GM12891 (cell line): ENCODE measurements around the gene CABCOCO1. TPM values are rescaled to one million over a fixed set of nuclear protein-coding genes. Genes with fewer than 3 reads are reported as not detected.

Source experiments
- DNase-seq: peaks from one replicate; pipeline ENCODE4 v3.0.0; 2011; ENCODE audit warnings: low spot score; ENCODE audit not compliant: insufficient read length
- FAIRE-seq: peaks from 2 replicates; lab custom pipeline; 2011; peaks lifted over from hg19 to GRCh38; lab: Jason Lieb, UNC
- PAX5 ChIP-seq: IDR thresholded peaks from 2 replicates; pipeline ENCODE4 v1.6.1; 2011; ENCODE audit warnings: low read length, moderate library complexity, mild to moderate bottlenecking; ENCODE audit not compliant: insufficient read depth, severe bottlenecking
- POLR2A ChIP-seq: IDR thresholded peaks from 2 replicates; pipeline ENCODE4 v1.6.1; 2011; ENCODE audit warnings: low read depth, low read length, control low read depth
- POLR2AphosphoS5 ChIP-seq: IDR thresholded peaks from 2 replicates; pipeline ENCODE4 v1.6.1; 2011; ENCODE audit warnings: low read depth, low read length, control low read depth
- POU2F2 ChIP-seq: IDR thresholded peaks from 2 replicates; pipeline ENCODE4 v1.6.1; 2011; ENCODE audit warnings: low read depth, mild to moderate bottlenecking, control low read depth, low read length, moderate library complexity
- SPI1 ChIP-seq: IDR thresholded peaks from 2 replicates; pipeline ENCODE4 v1.6.1; 2011; ENCODE audit warnings: low read depth, low read length, control low read depth
- TAF1 ChIP-seq: IDR thresholded peaks from 2 replicates; pipeline ENCODE4 v1.6.1; 2011; ENCODE audit warnings: low read depth, low read length, control low read depth
- polyA plus RNA-seq: library from polyadenylated mRNA; unstranded; fragments of >200 nt; gene quantifications from one replicate; pipeline ENCODE4 v1.2.1, GENCODE V29; 2012; ENCODE audit warnings: low read depth, missing spikeins, inconsistent platforms; ENCODE audit not compliant: missing spikeins

The CABCOCO1 gene, protein sequence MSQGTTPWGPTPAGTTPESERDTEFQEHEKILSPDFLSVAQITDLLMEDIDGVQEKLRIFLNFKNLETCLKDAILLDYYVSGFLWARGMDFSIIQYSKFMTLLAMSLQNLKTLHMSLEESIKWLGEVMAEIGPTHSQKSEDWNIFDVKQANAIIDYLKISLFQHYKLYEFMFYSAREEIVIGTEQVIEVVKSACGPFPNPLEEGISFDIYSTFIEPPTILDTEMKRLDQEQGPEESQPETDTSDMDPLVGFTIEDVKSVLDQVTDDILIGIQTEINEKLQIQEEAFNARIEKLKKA
- not detected for polyA plus RNA-seq

DNA sequence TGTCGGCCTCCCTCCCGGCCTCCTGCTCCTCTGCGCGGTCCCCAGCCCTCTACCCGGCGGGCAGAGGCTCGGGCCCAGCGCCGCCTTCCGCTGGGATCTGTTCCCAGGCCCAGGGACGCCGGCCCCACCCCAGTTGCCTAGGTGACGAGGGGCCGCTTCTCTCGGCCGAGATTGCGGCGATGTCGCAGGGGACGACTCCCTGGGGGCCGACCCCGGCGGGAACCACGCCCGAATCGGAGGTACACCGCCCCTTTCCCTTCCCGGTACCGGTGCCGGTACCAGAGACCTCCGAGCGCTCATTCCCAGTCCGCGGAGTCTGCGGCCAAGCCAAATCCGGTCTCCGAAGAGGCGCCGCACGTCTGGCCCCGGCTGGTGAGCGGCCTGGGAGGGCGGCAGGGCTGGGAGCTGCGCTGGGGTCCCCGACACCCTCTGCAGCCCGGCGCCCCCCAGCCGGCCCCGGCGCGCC is at the start of gene CABCOCO1:
Gene CABCOCO1, plus strand, starts transcription at position 136 of the 466 bp plus-strand sequence. Its CDS starts 44 bp downstream, at position 180.
- TF ChIP-seq POU2F2 (no peak), POLR2A (no peak), POLR2AphosphoS5 (no peak), SPI1 (no peak), PAX5 (no peak), TAF1 (no peak)
- DNase-seq (no peak), FAIRE-seq (no peak)

DNA sequence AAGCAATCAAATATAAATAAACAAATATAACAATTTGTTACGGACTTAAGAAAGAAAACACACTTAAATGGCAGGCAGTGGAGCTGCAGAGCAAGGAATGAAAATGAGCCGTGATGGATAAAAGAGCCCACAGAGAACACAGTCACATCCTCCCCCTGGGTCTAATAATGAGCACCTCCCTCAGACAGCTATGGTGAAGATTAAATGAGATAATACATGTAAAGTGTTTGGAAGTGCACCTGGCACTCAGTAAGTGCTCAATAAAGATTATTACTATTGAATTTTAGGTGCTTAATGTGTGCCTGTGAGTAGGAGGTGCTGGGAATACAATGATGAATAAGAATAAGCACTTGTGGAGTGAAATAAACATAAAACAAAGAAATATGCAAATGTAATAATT is 49.1 kb upstream of the CABCOCO1 start:
- DNase-seq, result no peak
- no peak for FAIRE-seq

DNA sequence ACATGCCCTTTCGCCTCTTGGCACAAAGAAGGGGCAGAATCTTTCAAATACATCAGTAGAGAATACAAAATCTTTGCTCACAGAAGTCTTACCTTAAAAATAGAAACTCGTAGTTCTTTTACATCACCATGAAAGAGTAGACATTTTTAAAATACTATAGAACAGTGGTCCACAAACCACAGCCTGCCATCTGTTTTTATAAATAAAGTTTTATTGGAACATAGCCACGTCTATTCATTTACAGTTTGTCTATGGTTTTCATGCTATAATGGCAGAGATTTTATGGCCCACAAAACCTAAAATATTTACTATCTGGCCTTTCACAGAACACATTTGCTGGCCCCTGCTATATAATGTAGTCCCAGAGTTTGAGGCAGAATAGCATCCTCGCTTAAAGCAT is 46.1 kb upstream of the CABCOCO1 start:
- FAIRE-seq, result no peak
- no peak for DNase-seq
- no peak for TF ChIP-seq PAX5
- no peak for TF ChIP-seq SPI1
- TF ChIP-seq POU2F2, result no peak
- no peak for TF ChIP-seq TAF1
- TF ChIP-seq POLR2A, result no peak
- TF ChIP-seq POLR2AphosphoS5, result no peak

More for the DNA sequence above, 49.1 kb upstream of the CABCOCO1 start:
- no peak for TF ChIP-seq POLR2AphosphoS5
- TF ChIP-seq PAX5, result no peak
- no peak for TF ChIP-seq POU2F2
- TF ChIP-seq SPI1, result no peak
- no peak for TF ChIP-seq POLR2A
- TF ChIP-seq TAF1, result no peak

DNA sequence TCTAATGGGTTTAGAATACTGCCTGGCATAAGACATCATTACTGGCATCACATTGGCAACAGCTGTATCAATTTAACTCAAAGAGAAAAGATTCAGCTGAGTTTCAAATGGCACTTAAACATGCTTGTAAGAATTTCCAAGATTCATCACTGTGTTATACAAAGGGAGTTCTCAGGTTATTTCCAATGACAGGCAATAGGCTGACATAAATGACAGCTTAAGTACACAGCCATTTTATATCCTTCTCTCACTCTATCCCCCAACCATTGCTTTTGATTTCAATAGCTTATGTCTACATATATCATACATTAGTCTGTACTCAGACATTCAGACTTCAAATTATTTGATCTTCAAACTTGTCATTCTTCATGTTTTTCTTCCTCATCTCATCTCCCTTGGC is 45.5 kb upstream of the CABCOCO1 start:
- FAIRE-seq (no peak), DNase-seq (no peak)
- TF ChIP-seq PAX5 (no peak), POLR2AphosphoS5 (no peak), POU2F2 (no peak), TAF1 (no peak), SPI1 (no peak), POLR2A (no peak)

DNA sequence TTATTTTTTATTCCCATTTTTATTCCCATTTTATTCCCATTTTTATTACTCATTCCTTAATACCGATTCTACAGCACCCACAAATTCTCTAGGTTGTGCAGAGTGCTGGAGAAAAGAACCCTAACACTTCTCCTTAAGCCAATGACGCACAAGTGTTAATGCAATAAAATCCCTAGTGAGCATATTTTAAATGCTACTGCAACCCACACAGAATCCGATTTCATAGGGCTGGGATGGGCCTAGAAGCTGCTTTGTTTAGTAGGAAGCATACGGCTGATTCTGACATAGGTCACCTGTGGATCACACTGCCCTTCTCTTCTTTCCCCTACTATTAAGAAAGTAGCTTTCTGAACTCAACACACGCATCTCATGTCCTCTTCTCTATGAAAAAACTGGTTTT is 45.1 kb upstream of the CABCOCO1 start:
- FAIRE-seq (no peak), DNase-seq (no peak)
- no peak for TF ChIP-seq PAX5
- TF ChIP-seq POLR2AphosphoS5, result no peak
- TF ChIP-seq POU2F2, result no peak
- TF ChIP-seq POLR2A, result no peak
- no peak for TF ChIP-seq TAF1
- TF ChIP-seq SPI1, result no peak

DNA sequence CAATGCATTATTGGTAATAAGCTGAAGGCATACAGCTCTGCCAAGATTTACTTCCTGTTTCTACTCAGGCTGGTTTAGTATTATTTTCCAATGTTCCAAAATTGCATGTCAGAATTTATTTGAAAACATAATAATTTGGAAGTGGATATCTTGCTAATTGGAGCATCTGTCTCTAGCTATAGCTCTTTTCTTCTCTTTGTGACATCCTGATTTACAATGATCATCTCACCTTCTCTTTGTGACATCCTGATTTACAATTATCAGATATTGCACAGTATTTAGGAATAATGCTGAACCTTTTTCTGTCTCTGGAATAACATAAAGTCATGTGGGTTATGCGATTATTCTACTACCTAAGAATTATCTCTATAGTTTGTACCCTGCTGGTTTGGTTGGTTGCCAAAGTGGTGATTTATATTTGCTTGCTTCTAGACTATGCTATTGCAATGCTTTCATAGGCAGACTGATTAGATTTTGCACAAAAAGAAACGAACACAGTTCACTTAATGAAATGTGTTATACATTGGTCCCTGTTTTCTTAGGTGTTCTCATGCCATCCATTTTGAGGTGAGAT is 44.3 kb upstream of the CABCOCO1 start:
- FAIRE-seq, result no peak
- DNase-seq, result no peak
- TF ChIP-seq POLR2A, result no peak
- no peak for TF ChIP-seq TAF1
- TF ChIP-seq SPI1, result no peak
- no peak for TF ChIP-seq POLR2AphosphoS5
- TF ChIP-seq POU2F2, result no peak
- TF ChIP-seq PAX5, result no peak

DNA sequence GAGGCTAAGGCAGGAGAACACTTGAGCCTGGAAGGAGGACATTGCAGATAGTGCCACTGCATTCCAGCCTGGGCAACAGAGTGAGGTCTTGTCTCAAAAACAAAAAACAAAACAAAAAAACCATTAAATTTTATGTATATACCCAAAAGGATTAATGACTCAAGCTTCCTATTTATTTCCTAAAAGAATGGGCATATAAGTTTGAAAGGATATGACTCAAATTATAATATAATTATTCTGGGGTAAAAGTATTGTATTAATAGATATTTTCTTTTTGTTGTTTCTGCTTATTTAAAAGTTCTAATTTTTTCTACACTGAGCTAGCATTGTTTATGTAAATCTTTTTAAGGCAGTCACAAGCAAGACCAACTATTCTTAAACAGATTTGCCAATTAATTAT is 42.2 kb upstream of the CABCOCO1 start:
- FAIRE-seq, result no peak

DNA sequence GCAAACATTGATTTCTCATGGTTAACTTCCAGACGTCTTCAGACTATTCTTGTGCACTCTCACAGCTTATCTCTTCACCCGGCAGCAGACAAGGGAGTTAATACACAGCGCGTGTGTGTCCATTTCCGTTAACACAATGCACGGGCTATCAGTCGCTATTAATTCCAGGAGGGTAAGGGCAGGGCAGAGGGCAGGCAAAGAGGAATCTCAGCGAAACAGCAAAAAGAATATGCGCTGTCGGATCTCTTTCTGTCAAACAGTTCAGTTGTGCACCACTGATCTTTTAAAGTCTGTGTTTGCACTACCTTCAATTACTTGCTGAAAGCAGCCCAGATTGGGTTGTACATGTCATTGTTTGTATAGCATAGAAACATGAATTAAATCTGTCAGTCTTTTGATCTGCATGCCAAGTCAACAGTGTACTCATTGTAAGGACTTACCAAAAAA is 41.1 kb upstream of the CABCOCO1 start:
- DNase-seq (no peak), FAIRE-seq (no peak)
- TF ChIP-seq POLR2A (no peak), SPI1 (no peak), POLR2AphosphoS5 (no peak), TAF1 (no peak), PAX5 (no peak), POU2F2 (no peak)

More for the DNA sequence above, 42.2 kb upstream of the CABCOCO1 start:
- no peak for DNase-seq
- TF ChIP-seq POU2F2 (no peak), TAF1 (no peak), PAX5 (no peak), POLR2AphosphoS5 (no peak), POLR2A (no peak), SPI1 (no peak)

DNA sequence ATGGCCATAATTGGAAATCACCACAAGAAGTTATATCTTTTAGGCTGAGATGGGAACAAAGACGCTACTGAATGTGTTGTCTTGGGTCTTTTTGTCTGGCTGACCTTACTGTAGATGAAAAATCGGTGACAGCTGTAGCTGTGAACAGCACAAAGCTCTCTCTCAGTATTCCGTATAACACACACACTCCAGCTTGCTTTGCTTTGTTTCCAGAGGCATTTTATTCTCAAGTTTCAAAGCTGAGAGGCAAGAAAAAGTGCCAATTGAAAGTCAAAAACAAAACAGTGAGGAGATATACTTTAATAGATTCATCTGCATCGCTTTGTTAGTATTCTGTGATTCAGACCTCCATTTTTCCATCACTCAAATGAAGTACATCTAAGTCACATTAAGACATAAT is 39.6 kb upstream of the CABCOCO1 start:
- TF ChIP-seq SPI1 (no peak), TAF1 (no peak), POLR2A (no peak), PAX5 (no peak), POU2F2 (no peak), POLR2AphosphoS5 (no peak)
- FAIRE-seq (no peak), DNase-seq (no peak)
